SK-N-SH (cell line): ENCODE data around the gene NEBL. TPM values are rescaled to one million over a fixed set of nuclear protein-coding genes. Genes with fewer than 3 reads are reported as not detected.

ENCODE experiments used
- CTCF ChIA-PET: fragments of 300-600, 350-600 bp; formaldehyde crosslinking; extraction: SDS; loops from one replicate; lab custom pipeline; 2021; lab: Yijun Ruan, JAX
- POLR2A ChIA-PET: fragments of 350-600 bp; sonication (Branson Sonifier 250); formaldehyde crosslinking; extraction: SDS; loops from one replicate; lab custom pipeline; 2020; ENCODE audit warnings: antibody characterized with exemption, inconsistent platforms; lab: Yijun Ruan, JAX
- DNase-seq: peaks from one replicate; pipeline ENCODE4 v3.0.0; 2012
- H2AFZ ChIP-seq: fragments of 200-600 bp; sonication (generic); 2 replicates; pipeline ENCODE4 v1.8.1; 2016; ENCODE audit warnings: antibody characterized with exemption, mild to moderate bottlenecking, low read depth
- H3F3A ChIP-seq: fragments of 200-600 bp; sonication (generic); replicated peaks from 2 replicates; pipeline ENCODE3; 2016; ENCODE audit warnings: antibody characterized with exemption, mild to moderate bottlenecking; ENCODE audit not compliant: insufficient read depth
- H3K27ac ChIP-seq, 2 experiments: fragments of 200-500 bp in 1 of 2; fragments of 200-600 bp in 1 of 2; sonication (Bioruptor generic) in 1 of 2; sonication (generic), shearing (Covaris generic) in 1 of 2; 2 replicates each; pipeline versions ENCODE4 v1.5.1 to v1.6.1; 2014 to 2016; ENCODE audit warnings: low read depth in 2 of 2, inconsistent platforms in 1 of 2, low read length in 1 of 2, mild to moderate bottlenecking in 1 of 2, mixed read lengths in 1 of 2
- H3K27me3 ChIP-seq: fragments of 200-600 bp; sonication (generic), shearing (Covaris generic); 2 replicates; pipeline ENCODE4 v1.6.1; 2016; ENCODE audit warnings: mixed run types; ENCODE audit not compliant: insufficient read depth
- H3K36me3 ChIP-seq, 2 experiments: fragments of 200-500 bp in 1 of 2; fragments of 200-600 bp in 1 of 2; sonication (Bioruptor generic) in 1 of 2; sonication (generic) in 1 of 2; replicated peaks in 1 of 2; 2 replicates each; pipeline versions ENCODE3 to v1.5.1; 2014 to 2016; ENCODE audit warnings: low read length in 1 of 2, mild to moderate bottlenecking in 1 of 2; ENCODE audit not compliant: insufficient read depth in 2 of 2, control insufficient read depth in 1 of 2
- H3K4me1 ChIP-seq, 2 experiments: fragments of 200-500 bp in 1 of 2; fragments of 200-600 bp in 1 of 2; sonication (Bioruptor generic) in 1 of 2; sonication (generic), shearing (Covaris generic) in 1 of 2; 2 replicates each; pipeline versions ENCODE4 v1.5.1 to v1.6.1; 2014 to 2016; ENCODE audit warnings: low read depth in 1 of 2, low read length in 1 of 2, mixed run types in 1 of 2; ENCODE audit not compliant: insufficient read depth in 2 of 2, control insufficient read depth in 1 of 2
- H3K4me2 ChIP-seq: fragments of 200-600 bp; sonication (generic), shearing (Covaris generic); 2 replicates; pipeline ENCODE4 v1.6.1; 2017; ENCODE audit warnings: mixed run types
- H3K4me3 ChIP-seq, 2 experiments: fragments of 200-500 bp in 1 of 2; fragments of 200-600 bp in 1 of 2; sonication (Bioruptor generic) in 1 of 2; sonication (generic), shearing (Covaris generic) in 1 of 2; 2 replicates each; pipeline versions ENCODE4 v1.5.1 to v1.8.1; 2014 to 2016; ENCODE audit warnings: low read depth in 2 of 2, inconsistent platforms in 1 of 2, low read length in 1 of 2, mild to moderate bottlenecking in 1 of 2, mixed read lengths in 1 of 2, moderate library complexity in 1 of 2
- H3K79me2 ChIP-seq: fragments of 200-600 bp; sonication (generic); 2 replicates; pipeline ENCODE4 v1.8.1; 2017; ENCODE audit warnings: mild to moderate bottlenecking; ENCODE audit not compliant: insufficient read depth
- H3K9ac ChIP-seq: fragments of 200-600 bp; sonication (generic); 2 replicates; pipeline ENCODE4 v1.6.1; 2017; ENCODE audit warnings: mixed run types
- H3K9me2 ChIP-seq: fragments of 200-600 bp; sonication (generic); 2 replicates; pipeline ENCODE4 v1.6.1; 2017; ENCODE audit warnings: mixed run types
- H3K9me3 ChIP-seq: fragments of 200-600 bp; sonication (generic); 2 replicates; pipeline ENCODE4 v1.6.1; 2017; ENCODE audit warnings: mixed run types, mild to moderate bottlenecking, moderate library complexity
- H4K20me1 ChIP-seq: fragments of 200-600 bp; sonication (generic); 2 replicates; pipeline ENCODE4 v1.6.1; 2017; ENCODE audit warnings: mild to moderate bottlenecking, mixed run types; ENCODE audit not compliant: insufficient read depth
- CHD2 ChIP-seq: fragments of 150-350 bp; IDR thresholded peaks from 2 replicates; pipeline ENCODE4 v1.6.1; 2018; ENCODE audit warnings: low read length; ENCODE audit not compliant: partially characterized antibody
- CTCF ChIP-seq: fragments of 200-600 bp; sonication (generic); IDR thresholded peaks from 2 replicates; pipeline ENCODE4 v1.6.1; 2017; ENCODE audit warnings: antibody characterized with exemption, mild to moderate bottlenecking, moderate library complexity
- FOXJ3 ChIP-seq: sonication (generic); formaldehyde crosslinking; IDR thresholded peaks from 2 replicates; pipeline ENCODE4 v1.5.1; 2020; ENCODE audit warnings: mild to moderate bottlenecking, missing genetic modification reagents
- GATA2 ChIP-seq: sonication (generic); formaldehyde crosslinking; IDR thresholded peaks from 2 replicates; pipeline ENCODE4 v1.5.0; 2020; ENCODE audit warnings: mild to moderate bottlenecking, missing genetic modification reagents
- MXI1 ChIP-seq: IDR thresholded peaks from 2 replicates; pipeline ENCODE4 v1.6.1; 2012; ENCODE audit warnings: mild to moderate bottlenecking, low read depth, low read length, improper control_type of control experiment
- REST ChIP-seq: IDR thresholded peaks from 2 replicates; pipeline ENCODE4 v1.6.1; 2012; ENCODE audit warnings: mild to moderate bottlenecking, low read depth, low read length, moderate library complexity
- SMC3 ChIP-seq: IDR thresholded peaks from 2 replicates; pipeline ENCODE4 v1.6.1; 2012; ENCODE audit warnings: low read depth, low read length, improper control_type of control experiment
- YY1 ChIP-seq: IDR thresholded peaks from 2 replicates; pipeline ENCODE4 v1.4.0; 2012; ENCODE audit warnings: low read depth, mild to moderate bottlenecking
- WGBS: methylation state at CpG from one replicate; pipeline ENCODE4 v1.1.6; 2017; ENCODE audit warnings: low lambda C conversion rate; 5-methylcytosine and 5-hydroxymethylcytosine counted together
- polyA plus RNA-seq, 3 experiments: library from polyadenylated mRNA; depleted of rRNA; stranded (reverse); fragments of >200 nt; gene quantifications; 2 replicates each; pipeline ENCODE4 v1.2.3, GENCODE V29; 2012
- TF ChIP-seq, protein P1 (sequence below): fragments of 150-350 bp; IDR thresholded peaks from 2 replicates; pipeline ENCODE4 v1.6.1; 2017; ENCODE audit warnings: antibody characterized with exemption, low read length, low read depth, borderline replicate concordance

NEBL gene
- 0.58 and 1.2 TPM in 2 replicates for polyA plus RNA-seq (2012; rRNA removed)
- 1.4 and 2.1 TPM in 2 replicates for polyA plus RNA-seq (2012; cell fraction: cytosol; rRNA removed)
- 0.66 and 0.97 TPM in 2 replicates for polyA plus RNA-seq (2012; cell fraction: nucleus; rRNA removed)

DNA sequence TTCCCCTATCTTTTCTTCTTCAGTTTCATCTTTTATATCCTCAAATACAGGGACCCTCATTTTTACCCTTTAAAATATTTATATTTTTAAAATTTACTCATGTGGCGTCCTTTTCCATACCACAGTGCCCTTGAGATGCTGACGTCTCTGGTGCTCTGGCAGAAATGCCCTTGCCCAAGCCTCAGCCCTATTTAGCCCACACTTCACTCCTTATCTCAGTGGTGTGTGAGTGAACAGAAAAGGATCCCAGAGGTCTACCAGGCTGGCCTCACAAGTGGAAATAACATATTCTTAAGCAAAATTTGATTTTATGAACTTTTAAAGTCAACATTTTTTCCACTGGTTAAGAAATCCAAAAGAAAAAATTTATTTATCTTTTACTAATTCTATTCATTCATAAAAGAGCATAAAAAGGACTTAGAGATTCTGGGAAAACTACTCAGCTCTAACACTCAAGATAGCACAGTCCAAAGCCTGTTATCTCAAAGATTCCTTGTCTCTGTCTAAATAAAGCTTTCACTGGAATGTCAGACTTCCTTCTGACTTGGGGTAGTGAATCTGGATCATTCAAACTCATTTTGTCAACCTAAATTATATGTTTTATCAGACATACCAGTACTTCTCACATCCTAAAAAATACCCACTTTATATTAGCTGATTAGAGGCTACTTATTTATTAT, at the start of gene NEBL:
Gene NEBL (minus strand): TSS at position 166 of the 680 bp plus-strand sequence. CDS start 106 bp downstream, at position 60.
- no peak for TF ChIP-seq MXI1
- no peak for TF ChIP-seq YY1
- no peak for TF ChIP-seq REST
- TF ChIP-seq FOXJ3 (CRISPR knock-in tag): no peak
- no peak for TF ChIP-seq CHD2
- no peak for TF ChIP-seq SMC3
- TF ChIP-seq, protein P1, sequence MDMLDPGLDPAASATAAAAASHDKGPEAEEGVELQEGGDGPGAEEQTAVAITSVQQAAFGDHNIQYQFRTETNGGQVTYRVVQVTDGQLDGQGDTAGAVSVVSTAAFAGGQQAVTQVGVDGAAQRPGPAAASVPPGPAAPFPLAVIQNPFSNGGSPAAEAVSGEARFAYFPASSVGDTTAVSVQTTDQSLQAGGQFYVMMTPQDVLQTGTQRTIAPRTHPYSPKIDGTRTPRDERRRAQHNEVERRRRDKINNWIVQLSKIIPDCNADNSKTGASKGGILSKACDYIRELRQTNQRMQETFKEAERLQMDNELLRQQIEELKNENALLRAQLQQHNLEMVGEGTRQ: no peak
- no peak for TF ChIP-seq CTCF
- no peak for TF ChIP-seq GATA2 (CRISPR knock-in tag)
- 71% methylated on average over 2 of the region's 2 CpGs for WGBS
- Histone ChIP-seq H3K4me3 (no peak within 1 kb of the TSS), H3K27me3 (no peaks in the 10 kb centered on the region), H3K9me2 (no peaks in the 10 kb centered on the region), H4K20me1 (no peaks in the 10 kb centered on the region), H3K4me1 (peaks cover 0 to 20% of the 10 kb centered on the region in 2 experiments; a peak in 2 of 4 replicates), H3F3A (no peaks in the 10 kb centered on the region), H2AFZ (no peak within 1 kb of the TSS), H3K27ac (peak within 1 kb of the TSS in 1 of 2 experiments; percentile 55; a peak in 2 of 4 replicates), H3K9ac (no peak within 1 kb of the TSS), H3K9me3 (no peaks in the 10 kb centered on the region), H3K36me3 (peaks cover 0 to 12% of the 10 kb centered on the region in 2 experiments), H3K4me2 (no peak within 1 kb of the TSS), H3K79me2 (no peaks in the 10 kb centered on the region)
- ChIA-PET POLR2A (no interaction called here), CTCF (interaction anchor here (0.6 kb wide), 1 partner anchor 13 kb away, joined by 3 read pairs; no protein-coding TSS in a partner anchor)
- DNase-seq: no peak
